Coronary artery (tissue), 2 donors: ENCODE results near the gene TTC17.
"Not testable (repeated sequence)": the region's sequence is repeated elsewhere in the genome, so short reads cannot be mapped to it uniquely, and the experiment has no call there.

Experiments used
- DNase-seq: peaks from one replicate; pipeline ENCODE4 v3.0.0-alpha.2; 2017; ENCODE audit warnings: low spot score
- H3K27ac ChIP-seq, 2 donors: fragments of 200-600 bp; sonication (generic); one replicate each; pipeline ENCODE4 v1.5.1; 2016 to 2019
- H3K4me3 ChIP-seq: fragments of 200-600 bp; sonication (generic); 2 replicates; pipeline ENCODE4 v1.5.1; 2016; ENCODE audit warnings: mild to moderate bottlenecking, moderate library complexity
- TF ChIP-seq, protein P1 (sequence below): fragments of 200-600 bp; sonication (generic); IDR thresholded peaks from one replicate; pipeline ENCODE4 v1.5.1; 2019; ENCODE audit warnings: antibody characterized with exemption

TTC17 gene

DNA sequence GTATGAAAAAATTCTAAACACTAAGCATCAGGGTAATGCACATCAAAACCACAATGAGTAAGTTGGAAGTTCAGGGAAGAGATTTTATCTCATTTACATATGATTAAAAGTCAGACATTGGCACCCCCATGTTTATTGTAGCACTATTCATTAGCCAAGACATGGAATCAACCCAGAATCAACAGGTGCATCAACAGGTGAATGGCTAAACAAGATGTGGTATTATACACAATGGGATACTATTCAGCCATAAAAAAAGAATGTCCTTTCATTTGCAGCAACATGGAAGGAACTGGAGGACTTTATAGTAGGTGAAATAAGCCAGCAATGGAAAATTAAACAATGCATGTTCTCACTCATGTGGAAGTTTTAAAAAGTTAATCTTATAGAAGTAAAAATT lies 17.6 kb upstream of the TTC17 start:
- no peak overlapping the region for H3K4me3 ChIP-seq
- no peak overlapping the region for H3K27ac ChIP-seq
- TF ChIP-seq, protein P1, sequence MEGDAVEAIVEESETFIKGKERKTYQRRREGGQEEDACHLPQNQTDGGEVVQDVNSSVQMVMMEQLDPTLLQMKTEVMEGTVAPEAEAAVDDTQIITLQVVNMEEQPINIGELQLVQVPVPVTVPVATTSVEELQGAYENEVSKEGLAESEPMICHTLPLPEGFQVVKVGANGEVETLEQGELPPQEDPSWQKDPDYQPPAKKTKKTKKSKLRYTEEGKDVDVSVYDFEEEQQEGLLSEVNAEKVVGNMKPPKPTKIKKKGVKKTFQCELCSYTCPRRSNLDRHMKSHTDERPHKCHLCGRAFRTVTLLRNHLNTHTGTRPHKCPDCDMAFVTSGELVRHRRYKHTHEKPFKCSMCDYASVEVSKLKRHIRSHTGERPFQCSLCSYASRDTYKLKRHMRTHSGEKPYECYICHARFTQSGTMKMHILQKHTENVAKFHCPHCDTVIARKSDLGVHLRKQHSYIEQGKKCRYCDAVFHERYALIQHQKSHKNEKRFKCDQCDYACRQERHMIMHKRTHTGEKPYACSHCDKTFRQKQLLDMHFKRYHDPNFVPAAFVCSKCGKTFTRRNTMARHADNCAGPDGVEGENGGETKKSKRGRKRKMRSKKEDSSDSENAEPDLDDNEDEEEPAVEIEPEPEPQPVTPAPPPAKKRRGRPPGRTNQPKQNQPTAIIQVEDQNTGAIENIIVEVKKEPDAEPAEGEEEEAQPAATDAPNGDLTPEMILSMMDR, result no peak
- DNase-seq, result no peak

DNA sequence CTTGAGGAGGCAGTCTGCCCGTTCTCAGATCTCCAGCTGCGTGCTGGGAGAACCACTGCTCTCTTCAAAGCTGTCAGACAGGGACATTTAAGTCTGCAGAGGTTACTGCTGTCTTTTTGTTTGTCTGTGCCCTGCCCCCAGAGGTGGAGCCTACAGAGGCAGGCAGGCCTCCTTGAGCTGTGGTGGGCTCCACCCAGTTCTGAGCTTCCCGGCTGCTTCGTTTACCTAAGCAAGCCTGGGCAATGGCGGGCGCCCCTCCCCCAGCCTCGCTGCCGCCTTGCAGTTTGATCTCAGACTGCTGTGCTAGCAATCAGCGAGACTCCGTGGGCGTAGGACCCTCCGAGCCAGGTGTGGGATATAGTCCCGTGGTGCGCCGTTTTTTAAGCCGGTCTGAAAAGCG lies 7.3 kb upstream of the TTC17 start:
- H3K4me3 ChIP-seq, DNase-seq, H3K27ac ChIP-seq: not testable (repeated sequence)

DNA sequence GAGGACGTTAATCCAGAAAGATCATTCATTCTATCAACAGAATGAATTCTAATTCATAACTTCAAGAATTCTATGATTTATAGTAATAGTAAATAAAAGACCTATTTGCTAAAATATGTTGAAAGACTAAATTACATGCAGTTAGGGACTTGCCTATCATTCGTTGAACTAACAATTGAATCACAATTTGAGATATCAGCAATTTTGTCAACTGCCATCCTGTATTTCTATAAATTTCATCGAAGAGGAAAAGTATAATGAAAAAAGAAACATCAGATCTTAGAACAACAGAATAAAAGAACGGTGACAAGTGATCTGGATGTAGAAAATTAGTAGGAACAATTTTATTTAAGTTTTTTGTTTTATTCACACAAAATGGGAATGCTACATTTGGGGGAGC lies 4.4 kb upstream of the TTC17 start:
- Histone ChIP-seq H3K4me3 (no peak overlapping the region), H3K27ac (no peak overlapping the region)
- TF ChIP-seq, protein P1, result no peak
- no peak for DNase-seq

DNA sequence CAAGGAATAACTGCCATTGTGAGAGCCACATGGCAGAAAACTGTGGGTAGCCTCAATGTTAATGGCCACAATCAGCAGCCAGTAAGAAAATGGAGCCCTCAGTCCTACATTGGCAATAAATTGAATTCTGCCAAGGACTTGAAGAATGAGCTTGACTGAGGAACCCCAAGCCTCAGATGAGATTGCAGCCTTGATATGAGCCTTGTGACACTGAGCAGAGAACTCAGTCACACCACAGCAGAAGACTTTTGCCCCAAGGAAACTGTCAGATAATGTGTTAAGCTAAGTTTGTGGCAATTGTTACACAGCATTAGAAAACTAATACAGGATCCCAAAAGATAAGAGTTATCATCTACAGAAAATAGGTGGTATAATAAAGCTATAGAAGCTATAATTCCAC lies 2.4 kb upstream of the TTC17 start:
- Histone ChIP-seq H3K4me3 (no peak overlapping the region), H3K27ac (no peak overlapping the region)
- TF ChIP-seq, protein P1, result no peak
- no peak for DNase-seq

DNA sequence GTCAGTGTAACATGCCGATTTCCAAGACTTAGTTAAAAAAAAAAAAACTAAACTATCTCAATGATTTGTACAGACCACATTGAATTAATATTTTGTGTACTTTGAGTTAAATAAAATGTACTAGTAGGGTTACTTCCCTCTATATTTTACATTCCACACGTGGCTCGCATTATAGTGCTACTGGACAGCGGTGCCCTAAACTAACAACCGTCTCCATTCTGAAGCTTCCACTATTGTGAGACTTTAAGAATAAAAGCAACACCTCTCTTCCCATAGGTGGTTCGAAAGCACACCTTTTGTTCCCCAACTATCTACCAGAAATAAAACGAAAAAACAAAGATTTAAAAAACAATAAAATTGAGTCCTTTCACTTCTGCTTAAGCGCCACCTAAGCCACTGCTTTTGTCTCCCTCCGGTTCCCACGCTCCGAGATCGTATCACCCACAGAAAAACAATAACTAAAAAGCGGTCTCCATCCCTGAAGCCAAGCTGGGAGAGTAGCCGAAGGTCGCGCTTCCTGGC lies 380 bp upstream of the TTC17 start:
- peak overlapping the region; percentile 87 to 95 for H3K27ac ChIP-seq
- TF ChIP-seq, protein P1, result no peak
- no peak for DNase-seq
- H3K4me3 ChIP-seq, result peak overlapping the region; percentile 96

DNA sequence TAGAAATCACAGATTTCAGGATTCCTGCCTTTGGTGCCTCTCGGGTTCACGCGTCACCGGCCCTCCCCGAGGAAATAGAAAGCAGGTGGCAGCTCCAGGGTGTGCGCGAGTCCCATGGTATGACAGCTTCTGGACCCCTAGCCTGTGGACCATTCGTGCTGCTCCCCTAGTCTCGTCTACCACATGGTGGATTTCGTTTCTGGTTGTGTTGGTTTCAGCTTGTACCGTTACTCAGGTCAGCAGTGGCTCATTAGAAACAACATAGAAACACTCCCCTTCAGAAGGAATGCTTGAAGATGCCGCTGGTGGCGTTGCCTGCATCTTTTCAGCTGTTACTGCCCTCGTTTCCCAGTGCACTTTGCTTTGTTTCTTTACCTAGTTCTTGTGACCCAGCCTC lies 700 bp downstream of the TTC17 start:
- DNase-seq, result no peak
- H3K4me3 ChIP-seq, result peak overlapping the region; percentile 96
- peak overlapping the region; percentile 87 to 95 for H3K27ac ChIP-seq
- TF ChIP-seq, protein P1, result no peak

DNA sequence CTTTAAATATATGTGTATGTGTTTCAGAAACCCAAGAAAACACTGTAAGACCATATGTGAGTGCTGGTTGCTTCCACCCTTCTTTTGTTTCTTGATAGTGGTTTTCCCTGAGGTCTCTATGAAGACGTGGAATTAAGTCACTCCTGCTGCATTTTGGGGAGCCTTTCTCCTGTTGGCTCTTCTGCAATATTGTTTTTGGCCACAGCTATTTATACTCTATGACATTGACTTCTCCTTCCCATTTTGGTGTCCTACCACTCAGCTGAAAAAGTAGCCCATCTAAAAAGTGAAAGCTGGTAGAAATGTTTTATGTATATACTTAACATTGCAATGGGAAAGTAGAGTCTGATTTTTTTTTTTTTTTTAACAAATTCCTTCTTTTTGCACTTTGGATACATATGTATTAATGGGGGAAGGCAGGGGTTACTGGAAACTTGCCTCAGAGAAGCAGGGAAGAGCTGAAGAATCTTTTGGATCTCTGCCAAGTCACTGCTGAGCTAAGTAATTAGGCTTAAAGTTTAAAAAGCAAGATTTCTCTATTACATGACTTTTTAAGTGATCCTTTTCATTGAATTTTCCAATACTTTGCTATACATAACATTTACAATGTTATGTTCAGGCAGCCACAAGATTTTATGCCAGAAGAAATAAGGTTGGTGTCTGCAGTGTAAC lies 1.8 kb downstream of the TTC17 start:
- DNase-seq, result no peak
- TF ChIP-seq, protein P1, result no peak
- Histone ChIP-seq H3K4me3 (peak overlapping the region; percentile 96), H3K27ac (no peak overlapping the region)
